Ascending aorta (tissue), 2 donors: Measurements from ENCODE around the gene ARHGAP27. TPM values are rescaled to one million over a fixed set of nuclear protein-coding genes. Genes with fewer than 3 reads are reported as not detected.

Experiments used
- DNase-seq, 2 donors: peaks; one replicate each; pipeline ENCODE4 v3.0.0-alpha.2; 2019; ENCODE audit warnings: low spot score in 2 of 2
- H3K27ac ChIP-seq, 2 donors: fragments of 200-600 bp; sonication (generic); one replicate each; pipeline ENCODE4 v1.5.1; 2016 to 2017; ENCODE audit warnings: mild to moderate bottlenecking in 1 of 2
- H3K27me3 ChIP-seq: fragments of 200-600 bp; sonication (generic); one replicate; pipeline ENCODE4 v1.5.1; 2017
- H3K36me3 ChIP-seq, 2 donors: fragments of 200-600 bp; sonication (generic); one replicate each; pipeline ENCODE4 v1.5.1; 2016
- H3K4me1 ChIP-seq, 2 donors: fragments of 200-600 bp; sonication (generic); one replicate each; pipeline ENCODE4 v1.5.1; 2016 to 2017; ENCODE audit warnings: mild to moderate bottlenecking in 1 of 2
- H3K4me3 ChIP-seq, 2 donors: fragments of 200-600 bp; sonication (generic); one replicate each; pipeline ENCODE4 v1.5.1; 2016 to 2017; ENCODE audit warnings: mild to moderate bottlenecking in 1 of 2
- H3K9me3 ChIP-seq, 2 donors: fragments of 200-600 bp; sonication (generic); one replicate each; pipeline ENCODE4 v1.5.1; 2016
- intact Hi-C: fragments of 100-400 bp; cut with DNase I; formaldehyde crosslinking; loops from one replicate; pipeline ENCODE4 v1.15.1; 2023
- total RNA-seq: library from RNA; depleted of rRNA; stranded (reverse); fragments of >200 nt; gene quantifications from one replicate; pipeline ENCODE4 v1.1.0, GENCODE V29; 2016
- TF ChIP-seq, protein P1 (sequence below), 3 experiments: fragments of 200-600 bp in 2 of 3; fragments of 450-650 bp in 1 of 3; sonication (generic) in 2 of 3; IDR thresholded peaks; one replicate each; pipeline ENCODE4 v1.5.1; 2016 to 2019; ENCODE audit warnings: antibody characterized with exemption in 3 of 3, mild to moderate bottlenecking in 1 of 3, moderate library complexity in 1 of 3

ARHGAP27 gene
- total RNA-seq, 1 donor from 2014 or later = 80.6 TPM

DNA sequence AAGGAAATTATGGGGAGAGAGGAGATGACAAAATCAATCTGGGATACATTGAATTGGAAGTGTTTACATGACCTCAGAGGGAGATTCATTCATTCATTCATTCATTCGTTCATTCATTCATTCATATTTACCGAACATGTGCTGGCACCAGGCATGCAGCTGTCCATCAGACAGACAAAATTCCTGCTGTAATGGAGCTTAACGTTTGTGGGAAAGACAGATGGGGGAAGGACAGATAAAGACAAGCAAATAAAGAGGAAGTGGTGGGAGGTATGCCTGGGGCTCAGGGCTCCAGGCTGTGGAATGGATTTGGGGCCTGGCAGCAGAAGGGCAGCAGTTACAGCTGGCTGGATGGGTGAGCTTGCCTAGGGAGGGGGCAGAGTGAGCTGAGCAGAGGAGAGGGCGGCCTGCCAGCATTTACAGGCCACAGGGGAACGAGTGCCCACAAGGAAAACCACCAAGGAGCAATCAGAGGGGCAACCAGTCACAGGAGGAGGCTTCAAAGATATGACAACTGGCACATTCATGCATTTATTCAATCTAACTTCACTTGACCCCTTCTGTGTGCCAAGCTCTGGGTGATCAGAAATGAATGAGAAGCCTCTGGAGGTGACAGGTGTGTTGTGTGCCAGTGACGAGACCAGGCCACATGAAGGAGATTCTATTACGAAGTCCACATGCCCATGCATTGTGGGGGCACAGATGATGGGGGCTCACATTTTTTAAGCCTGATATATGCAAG lies 48.5 kb downstream of the ARHGAP27 start:
- TF ChIP-seq, protein P1, sequence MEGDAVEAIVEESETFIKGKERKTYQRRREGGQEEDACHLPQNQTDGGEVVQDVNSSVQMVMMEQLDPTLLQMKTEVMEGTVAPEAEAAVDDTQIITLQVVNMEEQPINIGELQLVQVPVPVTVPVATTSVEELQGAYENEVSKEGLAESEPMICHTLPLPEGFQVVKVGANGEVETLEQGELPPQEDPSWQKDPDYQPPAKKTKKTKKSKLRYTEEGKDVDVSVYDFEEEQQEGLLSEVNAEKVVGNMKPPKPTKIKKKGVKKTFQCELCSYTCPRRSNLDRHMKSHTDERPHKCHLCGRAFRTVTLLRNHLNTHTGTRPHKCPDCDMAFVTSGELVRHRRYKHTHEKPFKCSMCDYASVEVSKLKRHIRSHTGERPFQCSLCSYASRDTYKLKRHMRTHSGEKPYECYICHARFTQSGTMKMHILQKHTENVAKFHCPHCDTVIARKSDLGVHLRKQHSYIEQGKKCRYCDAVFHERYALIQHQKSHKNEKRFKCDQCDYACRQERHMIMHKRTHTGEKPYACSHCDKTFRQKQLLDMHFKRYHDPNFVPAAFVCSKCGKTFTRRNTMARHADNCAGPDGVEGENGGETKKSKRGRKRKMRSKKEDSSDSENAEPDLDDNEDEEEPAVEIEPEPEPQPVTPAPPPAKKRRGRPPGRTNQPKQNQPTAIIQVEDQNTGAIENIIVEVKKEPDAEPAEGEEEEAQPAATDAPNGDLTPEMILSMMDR (IDR thresholded peaks at IDR 0.05) = no peak
- H3K27me3 ChIP-seq = no peaks in the 10 kb centered on the region
- H3K4me3 ChIP-seq = no peak overlapping the region
- intact Hi-C loops = loop anchor here (2.0 kb wide), 1 partner anchor 67 kb away; the partner anchor contains the start of gene MAP3K14
- H3K27ac ChIP-seq = no peak overlapping the region
- no peaks in the 10 kb centered on the region for H3K4me1 ChIP-seq
- H3K9me3 ChIP-seq = no peaks in the 10 kb centered on the region
- no peaks in the 10 kb centered on the region for H3K36me3 ChIP-seq
- no peak for DNase-seq

DNA sequence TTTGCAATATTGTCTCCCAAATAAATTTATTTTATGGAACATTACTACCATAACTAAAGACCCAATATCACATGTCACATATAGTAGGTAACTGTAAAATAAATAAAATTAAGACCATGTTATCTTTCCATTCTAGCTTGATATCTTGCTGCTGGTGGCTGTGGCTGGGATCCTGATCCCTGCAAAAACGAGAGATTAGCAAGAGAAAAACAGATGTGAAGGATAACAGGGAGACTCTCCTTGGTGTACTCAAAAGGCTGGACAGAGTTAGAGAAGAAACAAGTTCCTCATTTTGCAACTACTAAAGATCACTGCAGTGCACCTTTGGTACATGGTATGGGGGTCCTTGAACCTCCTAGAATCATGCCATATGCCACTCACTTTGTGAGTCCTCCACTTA lies 49.7 kb downstream of the ARHGAP27 start:
- Histone ChIP-seq H3K4me3 (no peak overlapping the region), H3K36me3 (no peaks in the 10 kb centered on the region), H3K27me3 (no peaks in the 10 kb centered on the region), H3K27ac (no peak overlapping the region), H3K4me1 (no peaks in the 10 kb centered on the region), H3K9me3 (no peaks in the 10 kb centered on the region)
- no peak for DNase-seq
- TF ChIP-seq, protein P1 (IDR thresholded peaks at IDR 0.05) = no peak
- intact Hi-C loops = no loop called here

DNA sequence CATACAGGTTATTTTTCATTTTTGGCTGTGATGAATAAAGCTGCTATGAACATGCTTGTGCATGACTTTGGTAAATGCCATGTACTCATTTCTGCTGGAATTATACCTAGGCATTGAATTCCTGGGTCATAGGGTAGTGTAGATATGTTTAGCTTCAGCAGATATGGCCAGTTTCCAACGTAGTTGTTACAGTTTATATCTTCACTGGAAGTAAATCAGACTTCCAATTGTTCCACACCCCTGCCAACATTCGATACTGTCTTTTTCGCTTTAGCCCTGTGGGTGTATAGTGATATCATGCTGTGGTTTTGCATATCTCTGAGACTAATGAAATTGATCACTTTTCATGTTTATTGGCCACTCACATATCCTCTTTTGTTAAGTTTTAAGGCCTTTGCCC lies 50.4 kb downstream of the ARHGAP27 start:
- TF ChIP-seq, protein P1 (IDR thresholded peaks at IDR 0.05) = no peak
- H3K36me3 ChIP-seq = no peaks in the 10 kb centered on the region
- no peaks in the 10 kb centered on the region for H3K4me1 ChIP-seq
- H3K4me3 ChIP-seq = no peak overlapping the region
- no peaks in the 10 kb centered on the region for H3K9me3 ChIP-seq
- no peak for DNase-seq
- H3K27ac ChIP-seq = no peak overlapping the region
- no peaks in the 10 kb centered on the region for H3K27me3 ChIP-seq
- intact Hi-C loops = no loop called here

DNA sequence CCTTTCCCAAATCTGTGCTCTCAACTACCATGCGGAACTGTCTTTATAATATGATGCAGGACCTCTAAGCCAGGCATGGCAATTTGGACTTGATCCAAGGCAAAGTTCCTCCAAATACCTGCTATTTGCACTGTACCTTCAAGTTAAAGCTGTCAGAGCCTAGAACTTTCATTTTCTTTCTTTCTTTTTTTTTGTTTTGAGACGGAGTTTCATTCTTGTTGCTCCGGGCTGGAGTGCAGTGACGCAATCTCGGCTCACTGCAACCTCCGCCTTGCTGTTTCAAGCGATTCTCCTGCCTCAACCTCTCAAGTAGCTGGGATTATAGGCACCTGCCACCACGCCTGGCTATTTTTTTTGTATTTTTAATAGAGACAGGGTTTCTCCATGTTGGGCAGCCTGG lies 51.7 kb downstream of the ARHGAP27 start:
- Histone ChIP-seq H3K36me3 (no peaks in the 10 kb centered on the region), H3K27ac (no peak overlapping the region), H3K27me3 (no peaks in the 10 kb centered on the region), H3K9me3 (no peaks in the 10 kb centered on the region), H3K4me3 (no peak overlapping the region), H3K4me1 (no peaks in the 10 kb centered on the region)
- no peak for DNase-seq
- TF ChIP-seq, protein P1 (IDR thresholded peaks at IDR 0.05) = no peak
- intact Hi-C loops = no loop called here

DNA sequence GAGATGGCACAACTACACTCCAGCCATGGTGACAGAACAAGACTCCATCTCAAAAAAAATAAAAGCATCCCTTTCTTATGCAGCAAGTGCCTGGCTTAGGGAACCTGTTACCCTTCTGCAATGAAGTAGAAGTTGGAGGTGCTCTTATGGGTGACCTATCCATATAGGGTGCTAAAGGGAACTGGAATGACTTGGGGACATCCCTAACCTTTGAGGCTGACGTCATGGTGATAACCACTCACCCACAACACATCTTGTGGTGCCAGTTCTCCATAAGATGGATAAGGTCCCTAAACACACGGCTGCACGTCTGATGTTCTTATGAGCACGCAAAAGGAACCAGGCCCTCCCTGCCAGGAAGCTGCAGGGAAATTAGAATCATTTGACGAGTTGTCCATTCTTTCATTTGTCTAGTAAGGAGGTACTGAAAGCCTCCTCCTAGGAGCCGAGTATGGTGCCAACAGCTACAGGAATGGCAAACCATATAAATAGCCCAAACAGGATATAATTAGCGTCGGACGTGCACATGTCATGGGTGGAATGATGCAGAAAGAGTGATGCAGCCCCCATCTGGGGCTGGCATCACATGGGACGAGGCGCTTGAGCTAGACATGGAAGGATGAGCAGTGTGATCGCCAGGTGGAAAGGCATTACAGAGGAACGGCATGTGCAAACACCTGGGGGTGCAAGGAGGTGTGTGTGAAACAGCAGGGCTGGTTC lies 52.5 kb downstream of the ARHGAP27 start:
- TF ChIP-seq, protein P1 (IDR thresholded peaks at IDR 0.05) = no peak
- Histone ChIP-seq H3K27me3 (no peaks in the 10 kb centered on the region), H3K9me3 (no peaks in the 10 kb centered on the region), H3K36me3 (no peaks in the 10 kb centered on the region), H3K27ac (no peak overlapping the region), H3K4me3 (no peak overlapping the region), H3K4me1 (no peaks in the 10 kb centered on the region)
- intact Hi-C loops = no loop called here
- no peak for DNase-seq
